ENCODE measurements around the gene ATP11C.
"Not testable (repeated sequence)": the region's sequence is repeated elsewhere in the genome, so short reads cannot be mapped to it uniquely, and the experiment has no call there.

The ATP11C gene

GRCh38 chrX:139877710-139878414 is 55.0 kb downstream of the ATP11C start:
- TF ChIP-seq, protein P1, sequence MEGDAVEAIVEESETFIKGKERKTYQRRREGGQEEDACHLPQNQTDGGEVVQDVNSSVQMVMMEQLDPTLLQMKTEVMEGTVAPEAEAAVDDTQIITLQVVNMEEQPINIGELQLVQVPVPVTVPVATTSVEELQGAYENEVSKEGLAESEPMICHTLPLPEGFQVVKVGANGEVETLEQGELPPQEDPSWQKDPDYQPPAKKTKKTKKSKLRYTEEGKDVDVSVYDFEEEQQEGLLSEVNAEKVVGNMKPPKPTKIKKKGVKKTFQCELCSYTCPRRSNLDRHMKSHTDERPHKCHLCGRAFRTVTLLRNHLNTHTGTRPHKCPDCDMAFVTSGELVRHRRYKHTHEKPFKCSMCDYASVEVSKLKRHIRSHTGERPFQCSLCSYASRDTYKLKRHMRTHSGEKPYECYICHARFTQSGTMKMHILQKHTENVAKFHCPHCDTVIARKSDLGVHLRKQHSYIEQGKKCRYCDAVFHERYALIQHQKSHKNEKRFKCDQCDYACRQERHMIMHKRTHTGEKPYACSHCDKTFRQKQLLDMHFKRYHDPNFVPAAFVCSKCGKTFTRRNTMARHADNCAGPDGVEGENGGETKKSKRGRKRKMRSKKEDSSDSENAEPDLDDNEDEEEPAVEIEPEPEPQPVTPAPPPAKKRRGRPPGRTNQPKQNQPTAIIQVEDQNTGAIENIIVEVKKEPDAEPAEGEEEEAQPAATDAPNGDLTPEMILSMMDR (IDR thresholded peaks at IDR 0.05; ENCODE audit: low read depth, low read length, missing control alignments) = no peak
- no peak for DNase-seq
- Histone ChIP-seq H3K27me3 (replicated peaks) (no peaks in the 10 kb centered on the region), H3K36me3 (replicated peaks) (no peaks in the 10 kb centered on the region), H3K27ac (no peak overlapping the region), H3K4me3 (ENCODE audit: low read depth, low read length) (no peak overlapping the region)
- in situ Hi-C loops (cut with HindIII; ENCODE audit: low pct_ligation_motif_present, low sequenced_read_pairs) = no loop called here

DNA sequence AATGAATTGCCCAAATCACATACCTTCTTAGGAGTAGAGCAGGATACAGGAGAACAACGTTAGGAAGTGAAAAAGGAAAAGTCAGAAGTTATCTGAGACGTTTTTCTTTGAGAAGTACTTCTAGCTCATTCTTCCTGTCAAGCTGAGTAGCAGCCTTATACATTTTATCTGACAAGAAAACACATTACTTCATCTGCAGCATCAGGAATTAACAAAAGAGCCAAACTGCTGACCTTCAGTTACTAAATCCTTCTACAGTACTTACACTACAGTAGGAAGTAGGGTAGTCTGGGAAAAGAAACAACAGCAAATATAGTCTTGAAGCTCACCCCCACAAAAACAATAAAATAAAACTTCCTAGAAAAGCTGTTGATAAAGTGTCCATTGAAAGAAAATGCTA is 57.0 kb downstream of the ATP11C start:
- Histone ChIP-seq H3K27ac (no peak overlapping the region), H3K27me3 (replicated peaks) (no peaks in the 10 kb centered on the region), H3K4me3 (ENCODE audit: low read depth, low read length) (no peak overlapping the region), H3K36me3 (replicated peaks) (no peaks in the 10 kb centered on the region)
- no peak for DNase-seq
- TF ChIP-seq, protein P1 (IDR thresholded peaks at IDR 0.05; ENCODE audit: low read depth, low read length, missing control alignments) = no peak
- in situ Hi-C loops (cut with HindIII; ENCODE audit: low pct_ligation_motif_present, low sequenced_read_pairs) = no loop called here

GRCh38 chrX:139869796-139870195 is 63.1 kb downstream of the ATP11C start:
- no peak overlapping the region for H3K27ac ChIP-seq
- no peak overlapping the region for H3K4me3 ChIP-seq (ENCODE audit: low read depth, low read length)
- H3K36me3 ChIP-seq (replicated peaks) = no peaks in the 10 kb centered on the region
- in situ Hi-C loops (cut with HindIII; ENCODE audit: low pct_ligation_motif_present, low sequenced_read_pairs) = no loop called here
- no peak for DNase-seq
- TF ChIP-seq, protein P1 (IDR thresholded peaks at IDR 0.05; ENCODE audit: low read depth, low read length, missing control alignments) = no peak
- no peaks in the 10 kb centered on the region for H3K27me3 ChIP-seq (replicated peaks)

- no peak overlapping the region for H3K4me3 ChIP-seq (ENCODE audit: low read depth, low read length)
- DNase-seq = no peak
- H3K27ac ChIP-seq = no peak overlapping the region
- H3K27me3 ChIP-seq (replicated peaks) = no peaks in the 10 kb centered on the region
- in situ Hi-C loops (cut with HindIII; ENCODE audit: low pct_ligation_motif_present, low sequenced_read_pairs) = no loop called here
- H3K36me3 ChIP-seq (replicated peaks) = no peaks in the 10 kb centered on the region
- TF ChIP-seq, protein P1 (IDR thresholded peaks at IDR 0.05; ENCODE audit: low read depth, low read length, missing control alignments) = no peak
Measured at GRCh38 chrX:139864640-139865039, 68.2 kb downstream of the ATP11C start.

GRCh38 chrX:139862208-139862607 is 70.6 kb downstream of the ATP11C start:
- TF ChIP-seq, protein P1 (IDR thresholded peaks at IDR 0.05; ENCODE audit: low read depth, low read length, missing control alignments) = no peak
- no peak for DNase-seq
- no peaks in the 10 kb centered on the region for H3K27me3 ChIP-seq (replicated peaks)
- no peak overlapping the region for H3K27ac ChIP-seq
- H3K4me3 ChIP-seq (ENCODE audit: low read depth, low read length) = no peak overlapping the region
- in situ Hi-C loops (cut with HindIII; ENCODE audit: low pct_ligation_motif_present, low sequenced_read_pairs) = no loop called here
- no peaks in the 10 kb centered on the region for H3K36me3 ChIP-seq (replicated peaks)

DNA sequence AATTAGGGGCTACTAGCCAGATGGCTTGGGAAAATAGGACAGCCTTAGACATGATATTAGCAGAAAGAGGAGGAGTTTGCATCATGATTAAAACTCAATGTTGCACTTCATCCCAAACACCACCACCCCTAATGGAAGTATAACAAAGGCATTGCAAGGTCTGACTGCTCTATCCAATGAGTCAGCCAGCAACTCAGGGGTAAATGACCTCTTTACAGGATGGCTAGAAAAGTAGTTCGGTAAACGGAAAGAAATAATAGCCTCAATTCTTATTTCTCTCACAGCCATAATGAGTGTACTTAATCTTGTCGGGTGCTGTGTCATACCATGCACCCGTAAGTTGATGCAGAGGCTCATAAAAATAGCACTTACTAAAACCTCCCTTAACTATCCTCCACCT is 76.0 kb downstream of the ATP11C start:
- H3K27ac ChIP-seq; DNase-seq; H3K4me3 ChIP-seq (ENCODE audit: low read depth, low read length); H3K27me3 ChIP-seq (replicated peaks); in situ Hi-C loops (cut with HindIII; ENCODE audit: low pct_ligation_motif_present, low sequenced_read_pairs); H3K36me3 ChIP-seq (replicated peaks): not testable (repeated sequence)
